Measurements from ENCODE around the gene CLK1.

Gene CLK1

GRCh38 chr2:200811333-200812121 lies 52.9 kb downstream of the CLK1 start, which contains the start of gene BZW1:
Gene BZW1, plus strand, starts transcription at chr2:200811910. Its CDS starts 1,308 bp downstream, at chr2:200813218.
- DNase-seq (ENCODE audit: low read depth, low spot score): peak; percentile 98

- no peak for DNase-seq (ENCODE audit: low read depth, low spot score)
Observed at GRCh38 chr2:200810998-200811332, 53.5 kb downstream of the CLK1 start.

GRCh38 chr2:200810252-200810997 lies 54.0 kb downstream of the CLK1 start:
- peak; percentile 67 for DNase-seq (ENCODE audit: low read depth, low spot score)

GRCh38 chr2:200809506-200810251 lies 54.8 kb downstream of the CLK1 start:
- no peak for DNase-seq (ENCODE audit: low read depth, low spot score)
